Breast epithelium (tissue), 3 donors: ENCODE results near the gene FASLG.

Source experiments
- CTCF ChIP-seq, 3 donors: fragments of 450-650 bp; IDR thresholded peaks; one replicate each; pipeline ENCODE4 v1.5.1; 2016 to 2017; ENCODE audit warnings: antibody characterized with exemption in 3 of 3, mild to moderate bottlenecking in 3 of 3, moderate library complexity in 3 of 3
- POLR2A ChIP-seq: fragments of 450-650 bp; IDR thresholded peaks from one replicate; pipeline ENCODE4 v1.6.1; 2016; ENCODE audit warnings: antibody characterized with exemption, mild to moderate bottlenecking, moderate library complexity

- no peak for TF ChIP-seq POLR2A
- TF ChIP-seq CTCF (IDR thresholded peaks at IDR 0.05): no peak
Measured at GRCh38 chr1:172674831-172675613, 16.1 kb downstream of the FASLG start.
